DMS153 (cell line): Measurements from ENCODE around the gene PDE3B.
"Not testable (repeated sequence)": the region's sequence is repeated elsewhere in the genome, so short reads cannot be mapped to it uniquely, and the experiment has no call there.

Experiments
- DNase-seq: peaks from one replicate; lab custom pipeline; 2025; lab: John Stamatoyannopoulos, UW

The PDE3B gene

GRCh38 chr11:14641801-14642200 is 1.8 kb upstream of the PDE3B start:
- DNase-seq: no peak

- DNase-seq: no peak
Measured at GRCh38 chr11:14642453-14642852, 1.2 kb upstream of the PDE3B start.

- no peak for DNase-seq
Measured at GRCh38 chr11:14642873-14643696, 519 bp upstream of the PDE3B start.

GRCh38 chr11:14644226-14645014 is 816 bp downstream of the PDE3B start:
- DNase-seq: no peak

- no peak for DNase-seq
Measured at GRCh38 chr11:14645015-14645912, 1.7 kb downstream of the PDE3B start.

- DNase-seq: no peak
Measured at GRCh38 chr11:14645985-14646900, 2.6 kb downstream of the PDE3B start.

- no peak for DNase-seq
Measured at GRCh38 chr11:14650064-14650463, 6.5 kb downstream of the PDE3B start.

- DNase-seq: no peak
Measured at GRCh38 chr11:14653090-14653489, 9.5 kb downstream of the PDE3B start.

- DNase-seq: no peak
Measured at GRCh38 chr11:14655435-14655834, 11.8 kb downstream of the PDE3B start.

GRCh38 chr11:14656536-14657457 is 13.2 kb downstream of the PDE3B start:
- DNase-seq: no peak

GRCh38 chr11:14657841-14658240 is 14.2 kb downstream of the PDE3B start:
- DNase-seq: no peak

- not testable (repeated sequence) for DNase-seq
Measured at GRCh38 chr11:14664926-14665325, 21.3 kb downstream of the PDE3B start.

GRCh38 chr11:14667329-14667728 is 23.7 kb downstream of the PDE3B start:
- DNase-seq: not testable (repeated sequence)

- DNase-seq: no peak
Measured at GRCh38 chr11:14668731-14669301, 25.2 kb downstream of the PDE3B start.

- DNase-seq: no peak
Measured at GRCh38 chr11:14669499-14669898, 25.9 kb downstream of the PDE3B start.

GRCh38 chr11:14669958-14670357 is 26.4 kb downstream of the PDE3B start:
- DNase-seq: no peak

GRCh38 chr11:14672635-14673034 is 29.0 kb downstream of the PDE3B start:
- DNase-seq: no peak

- no peak for DNase-seq
Measured at GRCh38 chr11:14673421-14673820, 29.8 kb downstream of the PDE3B start.

- DNase-seq: no peak
Measured at GRCh38 chr11:14673824-14674405, 30.3 kb downstream of the PDE3B start.
